Muscle layer of colon (tissue), 2 donors: ENCODE data around the gene PRDX3.

ENCODE experiments used
- H3K27ac ChIP-seq: one replicate; pipeline ENCODE4 v1.7.0; 2013; ENCODE audit warnings: low read depth, mild to moderate bottlenecking, low read length, moderate library complexity
- H3K27me3 ChIP-seq, 2 donors: one replicate each; pipeline ENCODE4 v1.7.0; 2013; ENCODE audit warnings: low read length in 2 of 2, mild to moderate bottlenecking in 2 of 2; ENCODE audit not compliant: insufficient read depth in 2 of 2, control insufficient read depth in 1 of 2
- H3K36me3 ChIP-seq: one replicate; pipeline ENCODE4 v1.7.0; 2013; ENCODE audit warnings: mild to moderate bottlenecking, low read length; ENCODE audit not compliant: insufficient read depth
- H3K4me1 ChIP-seq: one replicate; pipeline ENCODE4 v1.7.0; 2013; ENCODE audit warnings: mild to moderate bottlenecking, low read length; ENCODE audit not compliant: insufficient read depth
- H3K4me3 ChIP-seq, 2 donors: one replicate each; pipeline ENCODE4 v1.7.0; 2013; ENCODE audit warnings: low read length in 2 of 2, low read depth in 1 of 2, mild to moderate bottlenecking in 1 of 2, moderate library complexity in 1 of 2
- H3K9ac ChIP-seq: one replicate; pipeline ENCODE4 v1.7.0; 2013; ENCODE audit warnings: low read length
- H3K9me3 ChIP-seq: one replicate; pipeline ENCODE4 v1.7.0; 2013; ENCODE audit warnings: mild to moderate bottlenecking, low read length
- donor health status: abdominal sarcoma.
- donor health status: Adenocarcinoma of cecum.

Gene PRDX3

GRCh38 chr10:119215371-119215770 is 36.8 kb upstream of the PRDX3 start:
- peaks cover 44% of the 10 kb centered on the region for H3K4me1 ChIP-seq

GRCh38 chr10:119211625-119212441 is 33.2 kb upstream of the PRDX3 start:
- Histone ChIP-seq H3K9me3 (no peaks in the 10 kb centered on the region), H3K27ac (peak overlapping the region; percentile 84), H3K4me1 (peaks cover 49% of the 10 kb centered on the region), H3K36me3 (no peaks in the 10 kb centered on the region), H3K27me3 (no peaks in the 10 kb centered on the region), H3K4me3 (peak overlapping the region in 1 of 2 donors; percentile 49), H3K9ac (peak overlapping the region; percentile 50)

More at GRCh38 chr10:119215371-119215770, 36.8 kb upstream of the PRDX3 start:
- H3K27me3 ChIP-seq = no peaks in the 10 kb centered on the region
- H3K9ac ChIP-seq = no peak overlapping the region
- H3K27ac ChIP-seq = no peak overlapping the region
- H3K36me3 ChIP-seq = no peaks in the 10 kb centered on the region
- H3K9me3 ChIP-seq = no peaks in the 10 kb centered on the region
- no peak overlapping the region for H3K4me3 ChIP-seq

- no peaks in the 10 kb centered on the region for H3K9me3 ChIP-seq
- H3K4me1 ChIP-seq = peaks cover 52% of the 10 kb centered on the region
- H3K27me3 ChIP-seq = no peaks in the 10 kb centered on the region
- H3K36me3 ChIP-seq = no peaks in the 10 kb centered on the region
- H3K9ac ChIP-seq = peak overlapping the region; percentile 50
- peak overlapping the region in 1 of 2 donors; percentile 49 for H3K4me3 ChIP-seq
- peak overlapping the region; percentile 84 for H3K27ac ChIP-seq
Observed at GRCh38 chr10:119211176-119211575, 32.6 kb upstream of the PRDX3 start.

DNA sequence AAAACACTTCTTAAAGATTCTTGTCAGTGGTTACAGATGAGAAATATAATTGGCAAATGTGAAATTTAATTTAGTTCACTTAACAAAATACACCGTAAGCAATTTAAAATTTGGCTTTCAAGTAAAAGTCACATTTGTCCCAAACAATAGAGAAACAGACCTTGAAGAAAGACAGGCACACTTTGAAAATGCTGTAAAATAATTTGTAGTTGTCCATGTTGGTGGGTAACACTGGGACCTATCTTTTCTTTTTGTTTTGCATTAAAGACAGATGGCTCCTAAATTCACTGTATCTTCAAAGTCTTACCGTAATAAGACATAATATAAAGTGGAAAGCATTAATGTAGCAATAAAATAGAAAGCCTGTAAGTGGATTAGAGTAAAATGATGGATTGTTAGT is 32.0 kb upstream of the PRDX3 start:
- H3K27ac ChIP-seq = peak overlapping the region; percentile 84
- no peak overlapping the region for H3K4me3 ChIP-seq
- H3K27me3 ChIP-seq = no peaks in the 10 kb centered on the region
- no peaks in the 10 kb centered on the region for H3K36me3 ChIP-seq
- H3K9me3 ChIP-seq = no peaks in the 10 kb centered on the region
- no peak overlapping the region for H3K9ac ChIP-seq
- peaks cover 56% of the 10 kb centered on the region for H3K4me1 ChIP-seq

- Histone ChIP-seq H3K9ac (no peak overlapping the region), H3K27ac (peak overlapping the region; percentile 83), H3K4me1 (peaks cover 56% of the 10 kb centered on the region), H3K4me3 (peak overlapping the region; percentile 64 to 75), H3K9me3 (no peaks in the 10 kb centered on the region), H3K27me3 (no peaks in the 10 kb centered on the region), H3K36me3 (no peaks in the 10 kb centered on the region)
Observed at GRCh38 chr10:119209736-119210355, 31.2 kb upstream of the PRDX3 start.

DNA sequence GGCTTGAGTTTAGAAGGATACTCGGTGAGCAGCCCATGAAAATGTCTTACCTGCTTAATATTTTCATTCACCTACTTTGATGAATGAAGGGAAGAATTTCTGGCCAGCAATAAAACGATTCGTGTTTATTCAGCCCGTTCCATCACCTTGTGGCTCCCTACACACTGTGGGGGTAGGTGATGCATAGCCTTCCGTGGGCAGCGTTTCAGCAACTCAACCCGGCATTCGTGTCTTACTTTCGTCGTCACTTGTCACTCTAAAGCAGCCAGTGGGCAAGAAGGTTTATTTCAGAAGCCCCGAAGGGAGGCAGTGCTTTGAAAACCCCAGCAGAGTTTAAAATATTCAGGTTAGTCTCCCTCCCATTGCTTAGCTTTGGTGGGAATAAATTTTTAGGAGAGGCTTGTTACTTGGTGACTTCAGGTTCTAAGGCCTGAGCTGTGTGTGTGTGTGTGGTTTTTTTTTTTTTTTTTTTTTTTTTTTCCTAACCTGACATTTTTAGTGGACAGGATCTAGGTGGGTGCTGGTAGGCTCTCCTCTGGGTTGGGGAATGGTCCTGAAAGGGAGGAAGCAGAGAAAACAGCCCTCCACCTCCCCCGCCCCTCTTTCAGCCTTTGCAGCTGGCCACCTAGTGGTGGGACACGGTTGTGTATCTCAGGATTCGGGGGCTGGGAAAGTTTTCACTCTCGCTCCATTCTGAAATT is 30.6 kb upstream of the PRDX3 start:
- Histone ChIP-seq H3K9me3 (no peaks in the 10 kb centered on the region), H3K9ac (peak overlapping the region; percentile 6), H3K27me3 (no peaks in the 10 kb centered on the region), H3K4me1 (peaks cover 56% of the 10 kb centered on the region), H3K36me3 (no peaks in the 10 kb centered on the region), H3K4me3 (peak overlapping the region; percentile 64 to 75), H3K27ac (peak overlapping the region; percentile 83)

DNA sequence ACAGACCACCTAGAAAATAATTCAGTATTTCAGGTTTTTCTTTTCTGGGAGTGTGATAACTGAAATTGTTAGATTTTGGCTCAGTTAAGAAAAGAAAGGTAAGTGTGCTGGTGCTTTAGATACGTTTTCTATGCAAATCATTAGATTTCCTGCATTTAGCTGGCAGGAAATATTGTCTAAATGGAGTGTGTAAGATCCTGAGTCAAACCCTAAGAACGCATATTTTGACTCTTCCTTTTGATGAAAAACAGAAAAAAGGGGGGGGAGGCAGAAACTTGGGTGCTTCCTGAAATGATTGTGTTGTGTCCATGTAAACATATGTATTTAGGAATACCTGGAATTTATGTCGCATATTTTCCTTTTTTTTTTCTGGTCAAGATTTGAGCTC is 29.9 kb upstream of the PRDX3 start:
- Histone ChIP-seq H3K9ac (peak overlapping the region; percentile 6), H3K36me3 (no peaks in the 10 kb centered on the region), H3K4me3 (peak overlapping the region; percentile 64 to 75), H3K27ac (peak overlapping the region; percentile 83), H3K4me1 (peaks cover 56% of the 10 kb centered on the region), H3K27me3 (no peaks in the 10 kb centered on the region), H3K9me3 (no peaks in the 10 kb centered on the region)

DNA sequence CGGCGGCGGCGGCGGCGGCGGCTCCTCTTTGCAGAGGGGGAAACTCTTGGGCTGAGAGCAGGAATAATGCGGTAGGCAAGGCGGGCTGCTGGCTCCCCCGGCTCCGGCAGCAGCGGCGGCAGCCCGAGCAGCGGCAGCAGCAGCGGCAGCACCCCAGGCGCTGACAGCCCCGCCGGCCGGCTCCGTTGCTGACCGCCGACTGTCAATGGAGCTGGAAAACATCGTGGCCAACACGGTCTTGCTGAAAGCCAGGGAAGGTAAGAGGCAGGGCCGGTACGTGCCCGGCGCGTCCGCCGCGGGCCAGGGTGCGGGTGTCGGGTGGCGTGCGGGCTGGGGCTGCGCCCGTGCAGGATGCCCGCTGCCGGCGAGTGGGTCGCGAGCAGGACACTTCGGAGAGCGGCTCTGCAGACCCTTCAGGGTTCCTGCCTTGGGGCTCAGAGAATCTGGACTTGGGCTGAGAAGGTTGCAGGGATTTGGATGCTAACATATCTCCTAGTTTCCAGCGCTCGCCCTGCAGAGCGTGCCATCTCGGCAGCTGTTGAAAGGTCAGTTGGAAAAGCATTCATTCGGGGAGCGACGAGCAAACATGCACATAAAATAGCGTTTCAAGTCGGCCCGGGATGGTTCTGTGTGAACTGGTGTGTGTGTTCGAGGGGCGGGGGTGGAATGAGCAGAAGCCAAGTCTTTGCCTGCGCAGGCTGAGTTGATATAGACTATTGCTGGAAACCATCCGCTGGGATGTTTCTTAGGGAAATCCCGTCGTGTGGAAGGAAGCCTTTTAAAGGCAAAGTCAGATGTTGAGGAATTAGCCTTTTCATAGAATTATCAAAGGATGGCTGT is 29.3 kb upstream of the PRDX3 start:
- H3K9me3 ChIP-seq = no peaks in the 10 kb centered on the region
- peak overlapping the region; percentile 6 for H3K9ac ChIP-seq
- peak overlapping the region; percentile 64 to 75 for H3K4me3 ChIP-seq
- H3K4me1 ChIP-seq = peaks cover 52% of the 10 kb centered on the region
- H3K27ac ChIP-seq = peak overlapping the region; percentile 83
- no peaks in the 10 kb centered on the region for H3K27me3 ChIP-seq
- no peaks in the 10 kb centered on the region for H3K36me3 ChIP-seq

GRCh38 chr10:119207366-119207666 is 28.7 kb upstream of the PRDX3 start, which contains the start of gene GRK5:
Gene GRK5, plus strand, starts transcription at chr10:119207571. Its CDS starts 347 bp downstream, at chr10:119207918.
- Histone ChIP-seq H3K36me3 (no peaks in the 10 kb centered on the region), H3K9ac (peak within 1 kb of the TSS; percentile 6), H3K27ac (peak within 1 kb of the TSS; percentile 88), H3K4me3 (peak within 1 kb of the TSS; percentile 64 to 75), H3K9me3 (no peaks in the 10 kb centered on the region), H3K27me3 (no peaks in the 10 kb centered on the region), H3K4me1 (peaks cover 46% of the 10 kb centered on the region)

DNA sequence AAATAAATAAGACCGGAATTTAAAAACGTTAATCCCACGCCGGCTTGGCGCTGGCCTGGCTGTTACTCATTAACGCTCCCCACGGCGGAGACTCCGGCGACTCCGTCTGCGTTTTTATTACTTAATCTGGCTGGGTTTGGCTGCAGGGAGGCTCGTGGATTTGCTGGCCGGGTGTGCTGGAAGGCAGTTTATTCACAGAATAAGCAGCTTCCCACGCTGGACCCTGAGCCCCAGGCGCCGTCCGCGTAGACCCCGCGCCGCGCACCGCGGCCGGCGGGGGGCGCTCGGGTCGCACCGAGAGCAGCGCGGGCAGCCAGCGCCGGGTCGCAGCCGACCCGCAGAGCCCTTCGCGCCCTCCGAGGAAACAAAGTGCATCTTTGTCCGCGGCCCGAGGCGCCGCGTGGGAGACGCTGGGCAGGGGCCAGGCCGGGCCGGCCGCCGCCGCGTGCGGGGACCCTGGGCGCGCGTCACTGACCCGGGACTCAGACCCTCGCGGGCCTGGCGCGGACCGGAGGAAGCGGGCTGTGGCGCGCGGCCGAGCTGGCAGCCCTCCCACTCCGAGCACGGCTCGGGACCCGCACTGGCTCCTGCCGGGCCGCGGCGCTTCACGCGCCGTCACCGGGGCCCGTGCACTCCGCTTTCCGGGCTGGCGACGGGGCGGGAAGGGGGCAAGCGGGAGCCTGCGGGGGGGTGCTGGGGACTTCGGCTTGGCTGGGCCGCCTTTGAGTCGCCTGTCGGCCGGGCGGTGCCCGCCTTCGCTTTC is 28.2 kb upstream of the PRDX3 start:
- Histone ChIP-seq H3K4me3 (peak overlapping the region; percentile 48 to 60), H3K27ac (peak overlapping the region; percentile 88), H3K4me1 (peaks cover 40% of the 10 kb centered on the region), H3K36me3 (no peaks in the 10 kb centered on the region), H3K9me3 (no peaks in the 10 kb centered on the region), H3K9ac (no peak overlapping the region), H3K27me3 (no peaks in the 10 kb centered on the region)
